DMS79 treated with DMSO at 0.1 percent for 48 hours (cell line): ENCODE measurements around the gene PDC.
"Not testable (repeated sequence)": the region's sequence is repeated elsewhere in the genome, so short reads cannot be mapped to it uniquely, and the experiment has no call there.

Source experiments
- DNase-seq: peaks from one replicate; lab custom pipeline; 2025; lab: John Stamatoyannopoulos, UW

Gene PDC

DNA sequence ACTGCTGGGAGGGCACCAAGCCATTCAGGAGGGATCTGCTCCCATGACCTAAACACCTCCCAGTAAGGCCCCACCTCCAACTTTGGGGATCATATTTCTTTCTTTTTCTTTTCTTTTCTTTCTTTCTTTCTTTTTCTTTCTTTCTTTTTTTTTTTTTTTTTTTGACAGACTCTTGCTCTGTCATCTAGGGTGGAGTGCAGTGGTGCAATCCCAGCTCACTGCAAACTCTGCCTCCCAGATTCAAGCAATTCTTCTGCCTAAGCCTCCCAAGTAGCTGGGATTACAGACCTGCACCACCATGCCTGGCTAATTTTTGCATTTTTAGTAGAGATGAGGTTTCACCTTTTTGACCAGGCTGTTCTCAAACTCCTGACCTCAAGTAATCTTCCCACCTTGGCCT lies 4.6 kb upstream of the PDC start:
- DNase-seq: not testable (repeated sequence)

DNA sequence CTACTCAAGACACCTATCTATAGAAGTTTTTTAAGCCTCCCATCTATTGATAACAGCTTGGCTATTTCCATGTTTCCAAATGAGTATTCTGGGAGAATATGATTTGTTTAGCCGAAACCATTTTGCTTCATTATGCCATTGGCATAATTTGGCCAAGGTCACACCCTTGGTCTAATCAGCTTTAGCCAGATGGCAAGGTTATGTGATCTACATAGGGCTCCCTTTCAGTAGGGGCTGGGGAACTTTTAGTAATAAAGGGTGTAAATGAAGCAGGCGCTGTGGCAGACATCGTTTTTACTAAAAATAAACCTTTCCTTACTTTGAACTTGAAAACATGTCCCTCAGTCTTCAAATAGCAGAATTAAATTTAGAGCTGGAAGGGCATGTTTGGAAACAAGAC lies 3.0 kb upstream of the PDC start:
- DNase-seq: no peak

DNA sequence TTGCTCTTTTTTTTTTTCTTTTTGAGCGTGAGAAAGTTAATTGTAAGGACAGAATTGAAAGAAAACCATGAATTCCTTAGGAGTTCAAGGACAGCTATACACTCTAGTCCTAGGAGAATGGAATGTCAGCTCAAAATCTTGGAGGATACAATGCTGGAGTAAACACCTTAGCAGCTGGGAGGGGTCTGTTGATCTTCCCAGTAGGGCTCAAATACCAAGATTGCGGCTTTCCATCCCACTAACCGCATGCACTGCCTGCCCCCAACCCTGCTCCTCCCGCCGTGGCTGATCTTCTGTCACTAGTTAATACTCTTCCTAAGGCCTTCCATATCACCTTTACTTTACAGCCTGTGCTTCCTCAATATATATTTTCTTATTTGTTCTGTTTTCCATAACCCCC lies 2.6 kb upstream of the PDC start:
- DNase-seq: no peak

DNA sequence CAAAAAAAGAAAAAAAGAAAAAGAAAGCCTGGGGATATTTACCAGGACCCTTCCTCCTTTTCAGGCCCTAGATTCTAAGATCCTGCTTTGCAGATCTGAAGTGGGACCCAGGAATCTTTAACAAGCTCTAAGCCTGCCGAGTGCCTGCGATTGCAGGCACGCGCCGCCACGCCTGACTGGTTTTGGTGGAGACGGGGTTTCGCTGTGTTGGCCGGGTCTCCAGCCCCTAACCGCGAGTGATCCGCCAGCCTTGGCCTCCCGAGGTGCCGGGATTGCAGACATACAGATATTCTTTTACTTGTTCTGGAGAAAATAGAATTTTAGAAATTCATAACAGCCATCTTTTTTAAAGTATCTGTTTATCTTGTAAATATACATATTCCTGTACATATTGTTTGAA lies 1.8 kb downstream of the PDC start:
- DNase-seq: not testable (repeated sequence)

DNA sequence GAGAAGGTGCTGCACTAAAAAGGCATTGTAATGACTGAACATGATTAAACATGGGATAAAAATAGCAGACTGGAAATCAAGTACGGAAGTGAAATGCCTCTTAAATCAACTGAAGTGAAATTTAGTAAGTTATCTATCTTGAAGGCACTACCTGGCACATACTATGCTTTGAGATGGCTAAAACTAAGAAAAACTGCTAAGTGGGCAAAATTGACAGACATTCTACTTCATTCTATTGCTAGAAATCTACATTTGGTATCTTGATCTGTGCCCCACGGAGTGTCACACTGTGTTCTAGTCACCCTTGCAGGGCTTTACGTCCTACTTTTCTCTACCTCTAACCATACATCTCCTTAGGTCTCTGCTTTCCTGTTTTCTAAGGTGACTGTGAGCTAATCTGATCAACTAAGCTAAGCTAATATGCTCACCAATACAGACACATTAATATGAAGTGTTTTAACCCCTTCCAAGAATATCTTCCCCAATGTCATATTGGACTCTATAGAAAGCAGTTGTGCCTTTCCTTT lies 4.1 kb downstream of the PDC start:
- no peak for DNase-seq

DNA sequence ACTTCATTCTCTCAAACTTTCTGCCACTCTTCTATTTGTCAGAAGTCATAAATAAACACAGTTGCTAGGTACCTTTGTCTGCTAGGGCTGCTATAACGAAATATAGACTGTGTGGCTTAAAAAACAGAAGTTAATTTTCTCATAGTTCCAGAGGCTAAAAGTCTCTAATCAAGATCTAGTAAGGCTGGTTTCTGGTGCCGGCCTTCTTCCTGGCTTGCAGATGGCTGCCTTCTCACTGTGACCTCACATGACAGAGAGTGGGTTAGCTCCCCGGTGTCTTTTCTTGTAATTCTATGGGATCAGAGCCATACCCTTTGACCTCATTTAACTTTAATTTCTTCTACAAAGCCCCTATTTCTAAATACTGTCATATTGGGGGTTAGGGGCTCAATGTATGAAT lies 5.9 kb downstream of the PDC start:
- DNase-seq: no peak

DNA sequence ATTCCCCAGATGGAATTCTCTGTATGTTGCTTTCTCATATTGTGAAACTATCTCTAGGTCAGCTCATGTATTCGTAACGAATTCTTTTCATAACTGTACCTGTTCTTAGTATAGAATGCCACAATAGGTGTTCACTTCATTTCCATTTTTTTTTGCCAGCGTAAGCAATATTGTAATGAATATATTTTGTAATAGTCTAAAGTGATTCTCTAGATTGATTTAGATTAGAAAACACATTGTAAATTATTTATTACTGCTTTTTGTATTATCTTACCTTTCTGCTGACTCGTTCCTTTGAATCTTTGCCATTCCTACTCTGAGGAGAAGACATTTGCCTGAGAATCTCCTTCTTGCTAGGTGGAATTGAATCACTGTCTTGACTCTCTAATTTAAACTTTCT lies 14.8 kb downstream of the PDC start:
- no peak for DNase-seq

DNA sequence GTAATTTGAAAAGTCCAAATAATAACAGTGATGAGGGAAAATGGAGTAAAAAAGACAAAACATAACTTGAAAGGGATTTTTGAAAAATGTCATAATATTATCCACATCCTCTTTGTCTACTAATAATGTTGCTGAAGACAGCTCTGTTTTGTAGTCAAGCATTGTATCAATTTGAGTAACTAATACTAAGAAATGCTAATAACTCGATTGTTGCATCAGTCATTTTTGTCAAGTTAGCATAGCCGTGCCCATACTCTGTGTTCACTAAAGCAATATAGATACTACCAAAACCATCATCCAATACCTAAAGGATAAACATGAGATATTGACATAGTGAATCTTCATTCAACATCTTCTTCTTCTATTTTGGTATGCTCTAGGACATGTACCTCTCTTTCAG lies 17.3 kb downstream of the PDC start:
- no peak for DNase-seq

DNA sequence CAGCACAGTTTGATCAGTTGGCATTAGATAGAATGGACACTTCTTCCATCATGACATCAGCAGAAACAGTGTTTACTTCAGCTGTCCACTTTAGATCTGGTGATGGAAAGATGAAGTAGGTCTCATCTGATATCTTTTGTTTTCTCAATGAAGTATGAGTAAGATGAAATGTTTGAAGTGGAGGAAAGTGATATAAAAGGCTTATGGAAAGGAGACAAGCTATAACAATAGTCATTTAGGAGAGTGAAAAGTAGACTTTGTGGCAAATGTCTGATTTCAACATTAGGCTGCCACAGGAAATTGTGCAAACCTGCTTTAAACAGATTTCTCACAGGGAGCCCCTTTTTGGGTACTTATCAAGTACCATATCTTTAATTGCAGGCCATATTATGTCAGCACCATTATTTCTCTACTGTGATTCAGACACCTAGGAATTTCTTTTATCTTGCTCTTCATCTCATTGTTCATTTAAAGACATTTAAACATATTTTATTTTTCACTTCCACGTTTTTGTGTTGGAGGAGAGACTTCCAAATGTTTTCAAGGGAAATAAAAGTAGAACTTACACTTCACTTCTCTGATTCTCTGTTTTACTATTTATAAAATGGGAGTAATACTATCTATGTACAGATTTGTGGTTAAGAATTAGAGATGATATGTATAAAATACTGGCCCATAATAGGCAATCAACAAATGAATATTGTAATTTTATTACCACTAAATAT lies 18.1 kb downstream of the PDC start:
- no peak for DNase-seq

DNA sequence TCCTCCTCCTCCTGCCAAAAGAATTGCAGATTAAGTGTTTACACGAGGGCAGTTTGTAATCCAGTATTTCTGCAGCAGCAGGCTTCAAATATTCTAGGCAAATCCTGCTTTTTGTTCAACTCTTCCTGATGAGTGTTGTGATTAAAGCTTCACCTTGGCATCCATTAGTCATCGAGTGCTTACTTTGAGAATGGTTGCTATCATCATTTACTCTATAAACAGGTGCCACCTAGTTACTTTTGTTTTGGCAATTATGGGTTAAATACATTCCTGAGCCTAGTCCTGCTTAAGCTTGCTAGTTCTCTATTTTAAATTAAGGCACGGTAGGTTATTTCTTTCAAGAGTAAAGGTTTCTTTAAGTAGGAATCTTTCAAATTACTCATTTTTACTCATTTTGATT lies 20.3 kb downstream of the PDC start:
- no peak for DNase-seq

DNA sequence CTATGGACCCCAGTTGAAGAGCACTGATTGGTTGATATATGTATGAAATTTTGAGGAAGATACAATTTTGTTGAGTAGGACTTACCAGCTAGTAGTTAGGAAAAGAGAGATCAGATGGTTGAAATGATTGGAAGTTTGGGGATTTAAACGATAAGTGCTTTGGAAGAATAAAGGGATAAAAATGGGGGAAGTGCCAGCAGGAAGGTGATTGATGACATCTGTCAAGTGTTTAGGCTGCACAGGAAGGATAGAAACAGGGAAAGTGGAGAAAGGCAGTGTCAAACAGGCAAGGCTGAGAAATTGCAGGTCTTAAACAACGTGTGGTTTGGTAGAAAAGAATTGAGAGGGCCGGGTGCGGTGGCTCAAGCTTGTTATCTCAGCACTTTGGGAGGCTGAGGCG lies 22.3 kb downstream of the PDC start:
- DNase-seq: no peak

DNA sequence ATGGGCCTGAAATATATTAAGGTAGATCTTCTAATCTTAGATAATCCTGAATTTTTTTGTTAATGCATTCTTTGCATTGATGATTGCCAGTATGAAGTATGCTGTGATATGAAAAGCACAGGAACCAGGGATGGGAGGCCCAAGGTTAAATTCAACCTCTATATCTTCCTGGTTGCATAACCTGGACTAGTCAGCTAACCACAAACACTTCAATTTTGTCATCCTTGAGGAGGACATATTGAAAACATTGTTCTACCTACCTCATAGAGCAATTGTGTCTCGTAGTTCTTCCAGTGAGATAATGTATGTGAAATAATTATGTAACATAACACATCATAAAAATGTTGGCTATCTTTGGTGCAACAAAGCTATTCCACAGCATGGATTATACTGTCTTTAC lies 25.6 kb downstream of the PDC start:
- DNase-seq: no peak

DNA sequence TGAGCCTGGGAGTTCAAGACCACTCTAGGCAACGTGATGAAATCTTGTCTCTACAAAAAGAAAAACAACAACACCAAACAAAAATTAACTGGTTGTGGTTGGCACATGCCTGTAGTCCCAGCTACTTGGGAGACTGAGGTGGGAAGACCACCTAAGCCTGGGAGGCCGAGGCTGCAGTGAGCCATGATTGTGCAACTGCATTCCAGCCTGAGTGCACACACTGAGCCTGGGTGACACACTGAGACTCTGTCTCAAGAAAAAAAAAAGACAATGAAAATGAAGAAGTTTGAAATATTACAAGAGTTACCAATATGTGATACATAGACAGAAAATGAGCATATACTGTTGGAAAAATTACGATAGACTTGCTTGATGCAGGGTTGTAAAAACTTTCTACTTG lies 31.9 kb downstream of the PDC start:
- no peak for DNase-seq

DNA sequence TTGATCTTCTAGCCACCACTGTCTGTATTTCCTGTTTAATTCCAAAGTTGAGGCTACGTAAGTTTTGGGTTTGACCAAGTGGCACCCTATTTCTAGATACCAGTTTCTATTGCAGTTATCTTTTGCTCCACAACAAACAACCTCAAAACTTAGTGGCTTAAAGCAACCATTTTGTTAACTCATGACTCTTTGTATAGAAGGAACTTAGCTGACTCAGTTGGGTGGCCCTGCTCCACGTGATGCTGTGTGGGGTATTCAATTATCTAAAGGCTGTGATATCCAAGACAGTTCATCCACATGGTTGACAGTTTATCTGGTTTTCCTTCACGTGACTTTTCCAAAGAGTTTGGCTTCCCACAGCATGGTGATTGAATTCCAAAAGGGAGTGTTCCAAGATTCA lies 34.8 kb downstream of the PDC start:
- DNase-seq: no peak

DNA sequence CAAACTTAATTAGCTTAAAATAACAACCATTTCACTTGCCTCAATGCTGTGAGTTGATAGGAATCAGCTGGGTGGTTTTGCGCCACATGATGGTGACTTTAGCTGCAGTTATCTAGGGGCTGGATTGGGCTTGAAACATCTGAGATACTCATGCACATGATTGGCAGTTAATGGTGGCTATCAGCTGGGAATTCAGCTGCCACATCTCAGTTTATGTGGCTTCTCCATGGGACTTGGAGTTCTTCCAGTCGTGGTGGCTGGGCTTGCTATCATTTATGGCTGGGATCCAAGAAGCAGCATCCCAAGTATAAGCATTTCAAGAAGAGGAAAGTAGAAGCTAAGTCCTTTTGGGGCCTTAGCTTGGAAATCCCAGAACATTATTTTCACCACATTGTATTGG lies 36.4 kb downstream of the PDC start:
- DNase-seq: no peak

DNA sequence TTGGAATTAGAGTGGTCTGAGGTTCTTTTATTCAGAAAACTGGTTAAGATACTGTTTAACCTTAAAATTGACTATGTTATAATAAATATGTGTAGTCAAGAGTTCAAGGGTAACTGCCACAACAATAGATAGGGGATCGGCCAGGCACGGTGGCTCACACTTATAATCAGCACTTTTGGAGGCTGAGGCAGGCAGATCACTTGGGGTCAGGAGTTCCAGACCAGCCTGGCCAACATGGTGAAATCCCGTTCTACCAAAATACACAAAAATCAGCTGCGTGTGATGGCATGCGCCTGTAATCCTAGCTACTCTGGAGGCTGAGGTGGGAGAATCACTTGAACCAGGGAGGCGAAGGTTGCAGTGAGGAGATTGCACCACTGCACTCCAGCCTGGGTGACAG lies 39.5 kb downstream of the PDC start:
- no peak for DNase-seq

DNA sequence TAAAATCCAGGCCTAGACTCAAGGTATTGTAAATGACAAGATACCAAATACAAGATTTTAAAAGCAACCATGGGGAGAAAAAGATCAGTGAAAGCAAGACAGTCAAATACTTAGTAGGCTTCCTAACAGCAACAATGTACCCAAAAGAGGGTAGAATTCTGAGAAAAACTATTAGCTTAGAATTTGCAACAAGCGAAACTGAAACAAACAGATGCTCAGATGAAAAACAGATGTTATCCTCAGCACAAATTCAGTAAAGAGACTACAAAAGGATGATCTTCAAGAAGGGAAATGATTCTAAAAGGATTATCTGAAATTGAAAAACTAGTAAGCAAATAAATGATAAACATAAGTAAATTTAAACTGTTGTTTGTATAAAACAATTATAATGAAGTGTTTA lies 40.0 kb downstream of the PDC start:
- no peak for DNase-seq

DNA sequence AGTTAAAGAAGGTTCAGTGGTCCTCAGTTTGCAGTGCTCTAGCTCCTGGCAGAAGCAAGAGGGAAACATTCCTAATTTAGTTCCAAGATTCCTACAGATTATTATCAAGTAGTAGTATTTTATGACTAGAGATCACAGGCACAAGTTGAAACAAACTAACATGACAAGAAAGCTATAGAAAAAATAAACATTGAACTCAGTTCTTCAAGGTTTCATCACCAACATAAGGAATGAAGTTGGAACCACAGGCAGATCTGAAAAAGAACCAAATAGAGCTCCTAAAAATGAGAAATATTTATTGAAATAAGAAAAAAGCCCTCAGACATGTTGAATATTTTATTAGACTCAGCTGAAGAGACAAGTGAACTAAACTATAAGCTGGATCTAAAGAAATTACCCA lies 40.6 kb downstream of the PDC start:
- no peak for DNase-seq

DNA sequence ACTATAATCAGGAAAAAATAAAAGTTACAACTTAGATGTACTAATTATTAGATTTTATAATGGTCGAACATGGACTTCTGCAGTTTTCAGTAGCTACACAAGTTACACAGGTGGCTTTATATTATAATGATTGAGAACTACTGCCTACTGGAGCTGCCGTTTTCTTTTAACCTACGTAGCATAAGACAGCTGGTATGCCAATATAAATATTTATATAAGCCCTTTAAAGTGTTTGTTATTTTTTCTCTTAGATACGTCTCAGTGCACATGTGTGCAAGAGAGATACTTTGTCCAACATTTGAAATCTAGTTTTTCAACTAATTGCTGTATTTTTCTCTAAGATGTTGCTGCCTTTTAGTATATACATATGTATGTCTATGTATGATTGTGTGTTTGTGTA lies 42.4 kb downstream of the PDC start:
- DNase-seq: no peak

DNA sequence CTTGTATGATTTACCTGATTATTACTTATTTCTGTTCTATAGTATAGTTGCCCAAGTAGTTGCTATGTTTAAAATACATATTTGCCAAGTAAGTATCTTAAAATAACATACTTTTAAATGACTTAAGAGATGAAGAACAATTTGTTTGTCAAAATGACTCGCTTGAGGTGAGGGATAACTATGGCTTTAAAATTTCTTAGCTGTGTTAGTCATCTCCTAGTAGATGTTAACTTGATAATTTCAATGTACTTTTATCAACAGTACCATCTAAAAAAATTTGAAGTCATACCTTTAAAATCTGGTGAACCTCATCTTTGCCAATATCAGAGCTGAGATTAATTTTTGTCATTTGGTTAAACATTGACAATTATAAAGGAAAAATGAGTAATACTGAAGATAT lies 47.6 kb downstream of the PDC start:
- no peak for DNase-seq

DNA sequence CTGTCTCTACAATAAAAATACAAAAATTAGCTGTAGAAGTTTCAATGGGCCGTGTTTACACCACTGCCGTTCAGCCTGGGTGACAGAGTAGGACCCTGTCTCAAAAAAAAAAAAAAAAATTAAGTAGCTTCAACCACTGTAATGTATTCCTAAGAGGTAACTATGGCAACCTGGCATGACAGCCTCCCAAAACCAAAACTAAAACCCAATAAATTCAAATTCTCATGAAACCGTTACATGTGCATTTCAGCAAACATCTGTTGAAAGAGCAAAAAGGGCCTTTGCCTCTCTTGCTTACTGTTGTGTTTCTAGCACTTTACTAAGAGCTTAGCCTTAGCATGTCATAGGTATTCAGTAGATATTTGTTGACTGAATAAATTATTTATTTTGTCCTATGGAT lies 51.8 kb downstream of the PDC start:
- no peak for DNase-seq

DNA sequence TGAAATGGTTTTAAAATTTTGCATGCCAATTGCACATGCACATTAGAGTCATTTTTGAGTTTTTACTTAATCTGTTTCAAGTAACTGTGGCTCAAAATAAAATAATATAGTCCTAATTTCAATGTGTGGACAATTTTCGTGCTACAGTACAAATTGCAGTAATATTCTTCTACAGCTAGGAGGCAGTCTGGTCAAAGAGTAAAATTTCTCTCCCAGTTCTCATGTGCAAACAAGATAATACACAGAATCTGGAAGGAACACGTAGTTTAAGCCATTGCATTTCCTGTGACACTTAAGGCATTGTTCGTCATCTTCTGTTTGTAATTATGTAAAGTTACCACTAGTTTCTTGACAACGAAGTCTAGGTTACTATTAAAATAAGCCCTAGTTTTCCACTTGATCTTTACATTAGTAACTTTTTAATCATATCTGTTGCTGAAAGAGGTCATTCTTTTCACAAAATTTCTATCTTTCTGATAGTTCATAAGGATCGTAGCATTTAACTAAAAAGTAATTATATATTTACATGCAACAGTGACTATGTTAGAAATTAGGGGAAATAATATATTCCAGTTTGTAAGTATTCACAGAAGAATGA lies 56.4 kb downstream of the PDC start:
- DNase-seq: no peak

DNA sequence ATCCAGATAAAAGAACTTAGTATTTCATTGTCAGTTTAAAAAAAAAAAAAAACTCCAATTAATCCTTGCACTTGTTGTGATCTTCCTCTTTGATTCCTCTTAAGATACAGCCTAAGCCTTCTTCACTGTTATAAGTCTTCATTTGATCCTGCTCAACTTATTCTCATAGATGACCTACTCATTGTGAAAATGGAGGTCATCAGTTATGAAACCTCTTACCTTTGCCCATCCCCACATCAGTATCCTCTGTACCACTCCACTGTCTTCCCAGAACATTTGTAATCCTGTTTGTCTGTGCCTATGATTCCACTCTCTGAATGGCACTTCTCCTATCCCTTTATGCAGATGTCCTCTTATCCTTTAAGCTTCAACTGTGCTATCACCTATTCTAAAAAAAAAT lies 57.3 kb downstream of the PDC start:
- DNase-seq: no peak

DNA sequence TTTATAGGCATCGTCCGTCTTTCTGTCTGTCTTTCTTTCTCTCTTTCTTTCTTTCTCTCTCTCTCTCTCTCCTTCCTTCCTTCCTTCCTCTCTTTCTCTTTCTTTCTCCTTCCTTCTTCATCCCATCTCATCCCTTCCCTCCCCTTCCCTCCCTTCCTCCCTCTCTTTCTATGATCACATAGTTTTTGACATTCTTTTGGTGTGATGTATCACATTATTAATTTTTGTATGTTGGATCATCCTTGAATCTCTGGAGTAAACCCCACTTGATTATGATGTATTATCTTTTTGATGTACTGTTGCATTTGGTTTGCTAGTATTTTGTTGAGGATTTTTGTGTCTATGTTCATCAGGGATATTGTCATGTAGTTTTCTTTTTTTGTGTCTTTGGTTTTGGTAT lies 59.5 kb downstream of the PDC start:
- DNase-seq: not testable (repeated sequence)
